B cell (primary cell): ENCODE measurements around the gene NKX6-2. TPM values are rescaled to one million over a fixed set of nuclear protein-coding genes. Genes with fewer than 3 reads are reported as not detected.

Experiments
- ATAC-seq: fragments of 200-7000 bp; cut with Tn5 transposase; one replicate; pipeline ENCODE4 v1.10.0; 2021; ENCODE audit warnings: low read depth, mild to moderate bottlenecking, moderate number of reproducible peaks, moderate library complexity
- CTCF ChIA-PET: fragments of 350-600 bp; sonication (Branson Sonifier 250); formaldehyde crosslinking; loops from one replicate; lab custom pipeline; 2021; ENCODE audit warnings: antibody characterized with exemption, inconsistent platforms; lab: Charles Lee
- POLR2A ChIA-PET: fragments of 350-600 bp; sonication (Branson Sonifier 250); formaldehyde crosslinking; loops from one replicate; lab custom pipeline; 2021; ENCODE audit warnings: antibody characterized with exemption; lab: Charles Lee
- DNase-seq: peaks from one replicate; pipeline ENCODE4 v3.0.0; 2013
- H2AFZ ChIP-seq: 2 replicates; pipeline ENCODE4 v1.6.1; 2012; ENCODE audit warnings: mild to moderate bottlenecking, low read depth, low read length; ENCODE audit not compliant: insufficient read depth, poor library complexity, severe bottlenecking
- H3K27ac ChIP-seq, 2 donors: 1 replicate in 1 of 2; 2 replicates in 1 of 2; pipeline ENCODE4 v1.5.1; 2012 to 2013; ENCODE audit warnings: low read length in 2 of 2, mild to moderate bottlenecking in 2 of 2, moderate library complexity in 1 of 2
- H3K27me3 ChIP-seq, 4 experiments: fragments of 200-600 bp in 1 of 4; sonication (generic) in 1 of 4; replicated peaks in 1 of 4; 1 replicate in 2 of 4; 2 replicates in 2 of 4; pipeline versions ENCODE4 v1.6.1 to v1.7.0; 2013 to 2016; ENCODE audit warnings: low read length in 3 of 4, mild to moderate bottlenecking in 2 of 4, mixed read lengths in 1 of 4, moderate library complexity in 1 of 4; ENCODE audit not compliant: insufficient read depth in 4 of 4, control insufficient read depth in 3 of 4; ENCODE audit errors: control extremely low read depth in 1 of 4
- H3K36me3 ChIP-seq, 2 experiments: replicated peaks in 1 of 2; 1 replicate in 1 of 2; 2 replicates in 1 of 2; pipeline versions ENCODE4 v1.6.1 to v1.7.1; 2013; ENCODE audit warnings: low read length in 1 of 2; ENCODE audit not compliant: insufficient read depth in 2 of 2, control insufficient read depth in 1 of 2; ENCODE audit errors: control extremely low read depth in 1 of 2, extremely low read depth in 1 of 2
- H3K4me1 ChIP-seq, 2 donors: fragments of 200-600 bp in 1 of 2; sonication (generic) in 1 of 2; 1 replicate in 1 of 2; 2 replicates in 1 of 2; pipeline versions ENCODE4 v1.5.1 to v1.6.1; 2013 to 2017; ENCODE audit warnings: low read length in 2 of 2; ENCODE audit not compliant: control insufficient read depth in 2 of 2, insufficient read depth in 2 of 2
- H3K4me2 ChIP-seq: replicated peaks from 2 replicates; pipeline ENCODE3; 2012; ENCODE audit warnings: mild to moderate bottlenecking, low read depth, low read length; ENCODE audit not compliant: poor library complexity, severe bottlenecking
- H3K4me3 ChIP-seq, 5 experiments: fragments of 200-600 bp in 1 of 5; sonication (generic) in 1 of 5; 1 replicate in 3 of 5; 2 replicates in 2 of 5; pipeline versions ENCODE4 v1.5.1 to v1.7.0; 2011 to 2016; ENCODE audit warnings: low read length in 4 of 5, mild to moderate bottlenecking in 4 of 5, low read depth in 2 of 5, control low read depth in 1 of 5, moderate library complexity in 1 of 5; ENCODE audit not compliant: insufficient read depth in 1 of 5; ENCODE audit errors: control extremely low read depth in 1 of 5, extremely low read depth in 1 of 5
- H3K79me2 ChIP-seq: fragments of 200-600 bp; sonication (generic); one replicate; pipeline ENCODE4 v1.6.0; 2016; ENCODE audit warnings: low read length; ENCODE audit not compliant: control insufficient read depth, insufficient read depth
- H3K9ac ChIP-seq: fragments of 200-600 bp; sonication (generic); 2 replicates; pipeline ENCODE4 v1.6.1; 2017; ENCODE audit warnings: mild to moderate bottlenecking, low read length, moderate library complexity
- H3K9me3 ChIP-seq, 3 donors: one replicate each; pipeline versions ENCODE4 v1.6.1 to v1.7.1; 2013; ENCODE audit warnings: low read length in 2 of 3; ENCODE audit not compliant: control insufficient read depth in 2 of 3, insufficient read depth in 1 of 3; ENCODE audit errors: control extremely low read depth in 1 of 3
- H4K20me1 ChIP-seq: 2 replicates; pipeline ENCODE4 v1.6.0; 2012; ENCODE audit warnings: mild to moderate bottlenecking, low read length; ENCODE audit not compliant: insufficient read depth, control insufficient read depth, poor library complexity, severe bottlenecking
- H3K27ac Mint-ChIP-seq: one replicate; pipeline ENCODE4 v1.8.0; 2021; ENCODE audit warnings: mixed read lengths
- H3K27me3 Mint-ChIP-seq: one replicate; pipeline ENCODE4 v1.8.0; 2021; ENCODE audit warnings: mixed read lengths
- H3K4me1 Mint-ChIP-seq: one replicate; pipeline ENCODE4 v1.8.0; 2021; ENCODE audit warnings: mixed read lengths
- H3K4me3 Mint-ChIP-seq: one replicate; pipeline ENCODE4 v1.8.0; 2021; ENCODE audit warnings: mixed read lengths
- H3K9me3 Mint-ChIP-seq: one replicate; pipeline ENCODE4 v1.8.0; 2022; ENCODE audit warnings: mixed read lengths; ENCODE audit not compliant: insufficient read depth
- CTCF ChIP-seq: fragments of 200-600 bp; IDR thresholded peaks from one replicate; pipeline ENCODE4 v1.8.0; 2022; ENCODE audit warnings: antibody characterized with exemption, mild to moderate bottlenecking
- EZH2 ChIP-seq: IDR thresholded peaks from 2 replicates; pipeline ENCODE4 v1.6.1; 2012; ENCODE audit warnings: borderline replicate concordance, low read depth, mild to moderate bottlenecking, moderate library complexity, low read length; ENCODE audit not compliant: insufficient read depth, poor library complexity, severe bottlenecking
- WGBS: methylation state at CpG from one replicate; pipeline ENCODE4 v1.1.5; 2013; ENCODE audit warnings: missing lambda C conversion rate; ENCODE audit not compliant: insufficient coverage; 5-methylcytosine and 5-hydroxymethylcytosine counted together
- intact Hi-C: fragments of 100-400 bp; cut with micrococcal nuclease; formaldehyde crosslinking; loops from one replicate; pipeline ENCODE4 v1.10.0; 2022
- polyA plus RNA-seq: library from polyadenylated mRNA; depleted of rRNA; stranded (reverse); fragments of >200 nt; gene quantifications from 2 replicates; pipeline ENCODE4 v1.2.3, GENCODE V29; 2012
- total RNA-seq, 2 donors: library from RNA; stranded (reverse); fragments of 120-200 nt in 1 of 2; gene quantifications; 1 replicate in 1 of 2; 2 replicates in 1 of 2; pipeline versions ENCODE4 v1.2.3 to v1.2.4, GENCODE V29; 2013 to 2022

Gene NKX6-2
- total and polyA plus RNA-seq, 2 donors (not counting 1 experiment from before 2014, with no cell fraction given) = not detected

GRCh38 chr10:132783940-132784865 is 1.7 kb downstream of the NKX6-2 start:
- Histone ChIP-seq H3K4me2 (peak overlapping the region; percentile 50), H3K79me2 (no peaks in the 10 kb centered on the region), H3K27ac (no peak overlapping the region), H3K36me3 (peaks cover 0 to 7% of the 10 kb centered on the region in 2 experiments), H3K4me3 (no peak overlapping the region), H2AFZ (no peak overlapping the region), H3K4me1 (peaks cover 3 to 25% of the 10 kb centered on the region in 2 donors), H3K9ac (no peak overlapping the region), H3K9me3 (peaks cover 0 to 30% (median 0%) of the 10 kb centered on the region in 3 donors), H4K20me1 (no peaks in the 10 kb centered on the region), H3K27me3 (peaks cover 0 to 25% (median 5%) of the 10 kb centered on the region in 4 experiments)
- Mint-ChIP-seq H3K4me3 (peak overlapping the region; percentile 54), H3K27me3 (peaks cover 12% of the 10 kb centered on the region), H3K4me1 (peaks cover 9% of the 10 kb centered on the region), H3K9me3 (no peaks in the 10 kb centered on the region), H3K27ac (no peak overlapping the region)
- intact Hi-C loops = no loop called here
- CTCF ChIA-PET = no interaction called here
- DNase-seq (peak; percentile 38), ATAC-seq (no peak)
- WGBS = 21% methylated on average over 105 of the region's 106 CpGs
- POLR2A ChIA-PET = no interaction called here
- TF ChIP-seq EZH2 (no peak), CTCF (no peak)
